GM12878 (cell line): Measurements from ENCODE around the gene FAM89B. TPM values are rescaled to one million over a fixed set of nuclear protein-coding genes. Genes with fewer than 3 reads are reported as not detected.
A peak's percentile ranks its signal among the peaks of the same experiment; 100 is the strongest.

Experiments
- ATAC-seq: fragments of 200-7000 bp; cut with Tn5 transposase; 3 replicates; pipeline ENCODE4 v1.9.1; 2020; ENCODE audit warnings: mild to moderate bottlenecking, moderate library complexity
- BruUV-seq: library from RNA; stranded (reverse); fragments of 400-500 nt; replicated peaks from 2 replicates; lab custom pipeline; 2021; lab: Mats Ljungman, UMichigan
- CTCF ChIA-PET: fragments of 300-600 bp; sonication (Branson Sonifier 250); formaldehyde crosslinking; extraction: SDS; loops from one replicate; lab custom pipeline; 2021; ENCODE audit warnings: inconsistent platforms; lab: Yijun Ruan, JAX
- POLR2A ChIA-PET: fragments of 350-600 bp; formaldehyde crosslinking; extraction: SDS; loops from one replicate; lab custom pipeline; 2021; ENCODE audit warnings: inconsistent platforms; lab: Charles Lee
- RAD21 ChIA-PET: fragments of 300-600 bp; sonication (Branson Sonifier 250); formaldehyde crosslinking; loops from one replicate; lab custom pipeline; 2023; ENCODE audit warnings: antibody characterized with exemption; ENCODE audit not compliant: unreplicated experiment; lab: Charles Lee
- SMC1A ChIA-PET: fragments of 300-600 bp; sonication (Branson Sonifier 250); formaldehyde crosslinking; loops from one replicate; lab custom pipeline; 2023; ENCODE audit not compliant: unreplicated experiment, uncharacterized antibody; lab: Charles Lee
- DNase-seq: peaks from one replicate; pipeline ENCODE4 v3.0.0-alpha.2; 2011; ENCODE audit warnings: low read depth, low spot score
- FAIRE-seq: peaks from 3 replicates; lab custom pipeline; 2011; peaks lifted over from hg19 to GRCh38; lab: Jason Lieb, UNC
- H2AFZ ChIP-seq: 2 replicates; pipeline ENCODE4 v1.6.0; 2011; ENCODE audit warnings: low read depth, low read length, control low read depth; ENCODE audit not compliant: control insufficient read depth
- H3K27ac ChIP-seq: 2 replicates; pipeline ENCODE4 v1.5.1; 2011; ENCODE audit warnings: control low read depth; ENCODE audit not compliant: control insufficient read depth, insufficient read depth
- H3K27me3 ChIP-seq, 2 experiments: replicated peaks in 1 of 2; 2 replicates each; pipeline versions ENCODE4 v1.6.0 to v1.6.1; 2011; ENCODE audit warnings: low read length in 1 of 2; ENCODE audit not compliant: control insufficient read depth in 2 of 2, insufficient read depth in 2 of 2
- H3K36me3 ChIP-seq, 2 experiments: 2 replicates each; pipeline ENCODE4 v1.5.1; 2011; ENCODE audit warnings: low read length in 1 of 2; ENCODE audit not compliant: control insufficient read depth in 2 of 2, insufficient read depth in 2 of 2
- H3K4me1 ChIP-seq: 2 replicates; pipeline ENCODE4 v1.6.1; 2011; ENCODE audit warnings: mild to moderate bottlenecking, low read length, moderate library complexity, mixed read lengths; ENCODE audit not compliant: control insufficient read depth, insufficient read depth
- H3K4me2 ChIP-seq: 2 replicates; pipeline ENCODE4 v1.6.0; 2011; ENCODE audit warnings: control low read depth; ENCODE audit not compliant: control insufficient read depth, insufficient read depth
- H3K4me3 ChIP-seq: fragments of 200-600 bp; sonication (generic); 2 replicates; pipeline ENCODE4 v1.5.1; 2016
- H3K79me2 ChIP-seq: 2 replicates; pipeline ENCODE4 v1.6.0; 2011; ENCODE audit warnings: low read length; ENCODE audit not compliant: control insufficient read depth, insufficient read depth
- H3K9ac ChIP-seq: 2 replicates; pipeline ENCODE4 v1.8.0; 2011; ENCODE audit warnings: low read length, control low read depth, mixed read lengths; ENCODE audit not compliant: control insufficient read depth, insufficient read depth
- H3K9me3 ChIP-seq: replicated peaks from 3 replicates; pipeline ENCODE4 v1.5.1; 2011; ENCODE audit warnings: mild to moderate bottlenecking, low read length; ENCODE audit not compliant: control insufficient read depth, insufficient read depth
- H4K20me1 ChIP-seq: 2 replicates; pipeline ENCODE4 v1.6.0; 2011; ENCODE audit not compliant: control insufficient read depth, insufficient read depth
- ATF3 ChIP-seq: IDR thresholded peaks from 2 replicates; pipeline ENCODE4 v1.6.1; 2011; ENCODE audit warnings: low read depth, mild to moderate bottlenecking, low read length, moderate library complexity, borderline replicate concordance; ENCODE audit errors: extremely low read depth
- ELK1 ChIP-seq: IDR thresholded peaks from 2 replicates; pipeline ENCODE4 v1.6.1; 2012; ENCODE audit warnings: low read depth, low read length, improper control_type of control experiment
- ESRRA ChIP-seq: IDR thresholded peaks from 2 replicates; pipeline ENCODE4 v1.6.1; 2012; ENCODE audit warnings: mild to moderate bottlenecking, low read length, improper control_type of control experiment
- FOXK2 ChIP-seq: fragments of 450-650 bp; IDR thresholded peaks from 2 replicates; pipeline ENCODE4 v1.6.1; 2017; ENCODE audit warnings: mild to moderate bottlenecking, moderate library complexity
- GATAD2B ChIP-seq: fragments of 450-650 bp; conservative IDR thresholded peaks from 2 replicates; pipeline ENCODE4 v1.6.1; 2017; ENCODE audit warnings: low read depth, mild to moderate bottlenecking, moderate library complexity
- IKZF1 ChIP-seq: fragments of 450-650 bp; conservative IDR thresholded peaks from 2 replicates; pipeline ENCODE4 v1.6.1; 2017; ENCODE audit warnings: antibody characterized with exemption, mild to moderate bottlenecking
- KLF5 ChIP-seq: fragments of 450-650 bp; IDR thresholded peaks from 2 replicates; pipeline ENCODE4 v1.6.1; 2014; ENCODE audit warnings: mild to moderate bottlenecking; ENCODE audit not compliant: partially characterized antibody
- MTA2 ChIP-seq: fragments of 450-650 bp; IDR thresholded peaks from 2 replicates; pipeline ENCODE4 v1.6.1; 2016; ENCODE audit warnings: low read depth, mild to moderate bottlenecking, moderate library complexity
- NKRF ChIP-seq: fragments of 450-650 bp; conservative IDR thresholded peaks from 2 replicates; pipeline ENCODE4 v1.6.1; 2017; ENCODE audit warnings: mild to moderate bottlenecking, moderate library complexity
- PAX8 ChIP-seq: fragments of 450-650 bp; IDR thresholded peaks from 2 replicates; pipeline ENCODE4 v1.6.1; 2017; ENCODE audit warnings: mild to moderate bottlenecking, moderate library complexity
- RBBP5 ChIP-seq: fragments of 200-600 bp; sonication (generic); conservative IDR thresholded peaks from 2 replicates; pipeline ENCODE4 v1.6.1; 2016
- RELA ChIP-seq: fragments of 450-650 bp; IDR thresholded peaks from 2 replicates; pipeline ENCODE4 v1.8.0; 2014; ENCODE audit warnings: borderline replicate concordance; ENCODE audit not compliant: partially characterized antibody
- TCF12 ChIP-seq: IDR thresholded peaks from 2 replicates; pipeline ENCODE4 v1.6.1; 2011; ENCODE audit warnings: low read depth, mild to moderate bottlenecking, low read length
- TCF7 ChIP-seq: IDR thresholded peaks from 2 replicates; pipeline ENCODE4 v1.6.1; 2014; ENCODE audit warnings: antibody characterized with exemption, borderline replicate concordance
- YBX1 ChIP-seq: fragments of 450-650 bp; IDR thresholded peaks from 2 replicates; pipeline ENCODE4 v1.6.1; 2016; ENCODE audit warnings: antibody characterized with exemption
- ZNF592 ChIP-seq: fragments of 450-650 bp; IDR thresholded peaks from 2 replicates; pipeline ENCODE4 v1.6.1; 2017; ENCODE audit warnings: mild to moderate bottlenecking, moderate library complexity
- WGBS: methylation state at CpG from one replicate; pipeline ENCODE4 v1.1.6; 2016; ENCODE audit warnings: low lambda C conversion rate; ENCODE audit not compliant: insufficient replicate concordance, insufficient coverage; ENCODE audit errors: missing lambda C conversion rate; 5-methylcytosine and 5-hydroxymethylcytosine counted together
- in situ Hi-C: fragments of 300-500 bp; cut with MboI; formaldehyde crosslinking; loops from 9 replicates; pipeline ENCODE4 v1.14.3; 2018; ENCODE audit warnings: mixed read lengths
- intact Hi-C: fragments of 100-400 bp; cut with micrococcal nuclease; formaldehyde crosslinking; loops from one replicate; pipeline ENCODE4 v1.14.2; 2022; ENCODE audit not compliant: unreplicated experiment
- polyA plus RNA-seq, 11 experiments: library from polyadenylated mRNA; depleted of rRNA in 4 of 11; unstranded in 6 of 11; stranded (reverse) in 5 of 11; fragments of >200 nt; fragmentation: Nextera tagmentation in 4 of 11; fragmentation: Illumina TruSeq in 1 of 11; extraction: Ambion mirVana in 4 of 11; extraction: Trizol in 1 of 11; gene quantifications; 1 replicate in 1 of 11; 2 replicates in 10 of 11; pipeline versions ENCODE4 v1.2.1 to v1.2.3, GENCODE V29; 2011 to 2016; ENCODE audit warnings: inconsistent platforms in 2 of 11, missing spikeins in 2 of 11, low read depth in 1 of 11
- total RNA-seq, 4 experiments: library from RNA; depleted of rRNA in 3 of 4; stranded (reverse); fragments of >200 nt in 3 of 4; fragmentation: Illumina TruSeq in 1 of 4; extraction: Trizol in 1 of 4; gene quantifications; 2 replicates each; pipeline versions ENCODE4 v1.2.1 to v1.2.3, GENCODE V29; 2013 to 2021

Gene FAM89B
- total and polyA plus RNA-seq, 10 of the 15 experiments (the other 5 are each of a cell fraction or from before 2014, with no cell fraction given) = 0.34 to 36.7 (median 9.8) TPM

GRCh38 chr11:65551572-65552387, 20.6 kb upstream of the FAM89B start:
- in situ Hi-C loops (no loop called here), intact Hi-C loops (no loop called here)
- no TSS peak for BruUV-seq
- Histone ChIP-seq H3K4me1 (peaks cover 17% of the 10 kb centered on the region), H3K27me3 (no peaks in the 10 kb centered on the region), H3K4me2 (no peak overlapping the region), H3K9ac (no peak overlapping the region), H3K9me3 (no peaks in the 10 kb centered on the region), H4K20me1 (no peaks in the 10 kb centered on the region), H3K36me3 (no peaks in the 10 kb centered on the region), H3K27ac (no peak overlapping the region), H3K4me3 (no peak overlapping the region), H3K79me2 (no peaks in the 10 kb centered on the region), H2AFZ (peak overlapping the region; percentile 31; the same call in 1 of the 2 replicates)
- WGBS = 25% methylated on average over 17 of the region's 17 CpGs
- ChIA-PET POLR2A (interaction anchor here (0.5 to 1.2 kb wide), 2 partner anchors 12 to 135 kb away, joined by 3 read pairs; no protein-coding TSS in a partner anchor), RAD21 (interaction anchor here (0.5 to 2.9 kb wide), 3 partner anchors 11 to 15 kb away, joined by 3 to 19 read pairs (median 4); no protein-coding TSS in a partner anchor), CTCF (interaction anchor here (0.6 to 4.7 kb wide), 10 partner anchors 9 to 995 kb away, joined by 3 to 29 read pairs (median 4); partner anchors contain the start of genes ACTN3 and ZNRD2), SMC1A (interaction anchor here (0.7 to 2.8 kb wide), 2 partner anchors 11 to 174 kb away, joined by 3 to 11 read pairs; no protein-coding TSS in a partner anchor)
- FAIRE-seq (peak; percentile 84), ATAC-seq (peak; percentile 90), DNase-seq (no peak)
- TF ChIP-seq ATF3 (no peak), ESRRA (no peak), IKZF1 (peak; percentile 53), RBBP5 (no peak), GATAD2B (0 out of 2 replicates have a peak, but pooled peaks have one; percentile 34), TCF7 (no peak), FOXK2 (no peak), TCF12 (peak; percentile 77; the same call in 1 of the 2 replicates), PAX8 (no peak), YBX1 (no peak), ELK1 (no peak), KLF5 (no peak), NKRF (no peak), MTA2 (0 out of 2 replicates have a peak, but pooled peaks have one; percentile 30), RELA (no peak), ZNF592 (no peak)
